Astrocyte of the cerebellum (primary cell): ENCODE measurements around the gene ABCA4.

Experiments used
- DNase-seq: peaks from one replicate; pipeline ENCODE4 v3.0.0-alpha.2; 2011; ENCODE audit warnings: low read depth
- H3K4me3 ChIP-seq: 2 replicates; pipeline ENCODE4 v1.5.1; 2011; ENCODE audit warnings: mild to moderate bottlenecking, low read depth, low read length, moderate library complexity
- CTCF ChIP-seq: IDR thresholded peaks from 2 replicates; pipeline ENCODE4 v1.5.1; 2012; ENCODE audit warnings: low read length, low read depth, moderate library complexity, mild to moderate bottlenecking; ENCODE audit errors: missing control alignments
- in situ Hi-C: cut with HindIII; loops from 2 replicates; pipeline ENCODE4 v1.10.0; 2017; ENCODE audit warnings: low sequenced_read_pairs

The ABCA4 gene

GRCh38 chr1:93964096-93964776 lies 156.7 kb downstream of the ABCA4 start:
- in situ Hi-C loops: no loop called here
- TF ChIP-seq CTCF: no peak
- no peak for DNase-seq
- no peak overlapping the region for H3K4me3 ChIP-seq

- in situ Hi-C loops: no loop called here
- no peak for DNase-seq
Observed at GRCh38 chr1:93963585-93963984, 157.4 kb downstream of the ABCA4 start.

GRCh38 chr1:93961906-93962305 lies 159.0 kb downstream of the ABCA4 start:
- no peak overlapping the region for H3K4me3 ChIP-seq
- TF ChIP-seq CTCF: no peak
- DNase-seq: no peak
- in situ Hi-C loops: no loop called here

More at GRCh38 chr1:93963585-93963984, 157.4 kb downstream of the ABCA4 start:
- no peak overlapping the region for H3K4me3 ChIP-seq
- TF ChIP-seq CTCF: no peak

- no peak for DNase-seq
- TF ChIP-seq CTCF: no peak
- in situ Hi-C loops: no loop called here
- no peak overlapping the region for H3K4me3 ChIP-seq
Observed at GRCh38 chr1:93961443-93961842, 159.5 kb downstream of the ABCA4 start.

- TF ChIP-seq CTCF: no peak
- no peak overlapping the region for H3K4me3 ChIP-seq
- in situ Hi-C loops: no loop called here
- no peak for DNase-seq
Observed at GRCh38 chr1:93960641-93961147, 160.3 kb downstream of the ABCA4 start.

- in situ Hi-C loops: no loop called here
- TF ChIP-seq CTCF: no peak
- no peak overlapping the region for H3K4me3 ChIP-seq
- no peak for DNase-seq
Observed at GRCh38 chr1:93959413-93959812, 161.5 kb downstream of the ABCA4 start.

GRCh38 chr1:93958726-93959100 lies 162.2 kb downstream of the ABCA4 start:
- no peak overlapping the region for H3K4me3 ChIP-seq
- TF ChIP-seq CTCF: no peak
- in situ Hi-C loops: no loop called here
- DNase-seq: no peak
